ENCODE data around the gene DCLRE1C.

DNA sequence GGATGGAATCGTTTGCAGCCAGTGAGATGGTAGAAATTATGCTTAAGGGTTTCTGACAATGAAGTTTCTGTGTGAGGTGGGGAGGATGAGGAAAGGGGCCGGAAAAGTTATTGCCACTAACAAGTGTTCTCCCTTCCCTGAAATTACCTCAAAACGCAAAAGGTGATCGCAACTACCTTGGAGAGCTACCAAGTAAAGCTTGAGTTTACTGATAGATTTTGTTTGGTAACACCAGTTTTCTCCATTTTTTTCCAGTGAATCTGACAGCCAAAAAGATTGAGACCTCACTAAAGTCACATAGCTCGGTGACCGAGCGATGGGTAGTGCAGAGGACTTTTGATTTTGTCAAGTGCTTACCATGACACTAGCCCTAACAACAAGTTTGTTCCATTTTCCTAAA is 73.7 kb downstream of the DCLRE1C start:
- TF ChIP-seq POLR2A (IDR thresholded peaks at IDR 0.05): no peak
- TF ChIP-seq CTCF (IDR thresholded peaks at IDR 0.05): no peak

Data from adrenal gland (tissue), 5 donors.